ENCODE measurements around the gene MTFR1L.

DNA sequence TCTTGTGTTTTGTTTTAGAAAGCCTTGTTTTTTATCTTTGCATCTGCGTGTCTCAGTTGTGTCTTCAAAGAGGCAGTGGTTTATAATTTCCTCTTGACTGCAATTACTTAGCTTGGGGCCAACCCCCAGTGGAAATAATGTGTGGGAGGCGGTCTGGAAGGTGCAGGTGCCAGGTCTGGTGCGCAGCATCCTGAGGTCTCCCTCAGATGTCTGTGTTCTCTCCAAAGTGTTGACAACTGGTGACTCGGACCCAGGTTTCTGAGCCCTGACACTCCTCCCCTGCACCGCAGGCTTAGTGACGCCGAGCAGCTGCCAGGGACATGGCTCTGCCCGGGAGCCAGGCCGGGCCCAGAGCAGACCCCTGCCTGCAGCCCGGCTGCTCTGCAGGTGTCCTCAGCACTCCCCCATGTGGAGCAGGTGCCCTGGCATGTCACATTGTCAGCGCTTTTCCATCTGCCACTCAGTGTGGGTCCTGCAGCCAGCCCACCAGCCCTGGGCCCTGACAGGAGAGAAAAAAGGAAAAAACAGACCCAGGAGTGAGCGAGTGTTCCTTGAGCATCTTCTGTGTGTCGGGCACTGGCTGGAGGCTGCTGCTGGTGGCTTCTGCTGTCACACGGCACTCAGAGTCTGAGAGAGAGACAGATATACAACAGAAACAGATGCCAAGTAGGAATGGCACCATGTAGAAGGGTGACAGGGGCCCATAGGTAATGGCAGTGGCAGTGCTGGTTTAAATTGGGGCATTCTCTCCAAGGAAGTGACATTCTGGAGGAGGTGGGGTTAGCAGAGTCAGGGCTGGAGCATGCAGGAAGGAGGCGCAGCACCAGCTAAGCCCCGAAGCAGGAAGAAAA lies 44.6 kb upstream of the MTFR1L start:
- TF ChIP-seq GATA2 (IDR thresholded peaks at IDR 0.05; ENCODE audit: low read depth, low read length) (peak; percentile 51), GATA3 (IDR thresholded peaks at IDR 0.05; ENCODE audit: low read depth, low read length) (no peak)

Data from SH-SY5Y (cell line).